OCI-LY3 (cell line): Measurements from ENCODE around the gene SLC30A1.

Experiments used
- H2AFZ ChIP-seq: fragments of 200-600, 300-600 bp; shearing (Covaris generic); 2 replicates; pipeline ENCODE4 v1.6.0; 2014; ENCODE audit warnings: antibody characterized with exemption, low read depth, low read length
- H3K27ac ChIP-seq: fragments of 200-600, 300-600 bp; sonication (generic); 2 replicates; pipeline ENCODE4 v1.5.1; 2014; ENCODE audit warnings: mild to moderate bottlenecking, low read length, moderate library complexity, mixed read lengths
- H3K27me3 ChIP-seq: fragments of 200-600, 300-600 bp; sonication (generic); 2 replicates; pipeline ENCODE4 v1.6.1; 2014; ENCODE audit warnings: low read depth, low read length, mixed read lengths
- H3K36me3 ChIP-seq: fragments of 200-600, 300-600 bp; sonication (generic); replicated peaks from 2 replicates; pipeline ENCODE3; 2014; ENCODE audit warnings: low read depth, low read length, mixed read lengths
- H3K4me1 ChIP-seq: fragments of 300-600, 200-600 bp; sonication (generic); 2 replicates; pipeline ENCODE4 v1.6.1; 2014; ENCODE audit warnings: low read length, mixed read lengths
- H3K4me2 ChIP-seq: fragments of 200-600, 300-600 bp; sonication (generic); 2 replicates; pipeline ENCODE4 v1.6.1; 2014; ENCODE audit warnings: low read length, mixed read lengths
- H3K4me3 ChIP-seq: fragments of 300-600, 200-600 bp; sonication (generic); 2 replicates; pipeline ENCODE4 v1.5.1; 2014; ENCODE audit warnings: antibody characterized with exemption, mild to moderate bottlenecking, low read length, moderate library complexity
- H3K79me2 ChIP-seq: fragments of 300-600, 200-600 bp; shearing (Covaris generic); 2 replicates; pipeline ENCODE4 v1.6.1; 2014; ENCODE audit warnings: mild to moderate bottlenecking, low read length, mixed read lengths
- H3K9ac ChIP-seq: fragments of 300-600, 200-600 bp; shearing (Covaris generic); 2 replicates; pipeline ENCODE4 v1.6.0; 2014; ENCODE audit warnings: mild to moderate bottlenecking, low read length, moderate library complexity
- H3K9me3 ChIP-seq: fragments of 200-600, 300-600 bp; shearing (Covaris generic); 2 replicates; pipeline ENCODE4 v1.6.1; 2014; ENCODE audit warnings: low read length, mixed read lengths; ENCODE audit not compliant: insufficient read depth
- H4K20me1 ChIP-seq: fragments of 200-600, 300-600 bp; sonication (generic); 2 replicates; pipeline ENCODE4 v1.6.1; 2016; ENCODE audit warnings: low read length, mixed read lengths; ENCODE audit not compliant: insufficient read depth
- EZH2phosphoT487 ChIP-seq: fragments of 200-600 bp; shearing (Covaris generic); IDR thresholded peaks from 2 replicates; pipeline ENCODE4 v1.6.1; 2018; ENCODE audit warnings: antibody characterized with exemption, mixed run types, low read depth
- TF ChIP-seq, protein P1 (sequence below): fragments of 200-600, 300-600 bp; sonication (generic); IDR thresholded peaks from 2 replicates; pipeline ENCODE4 v1.5.1; 2014; ENCODE audit warnings: antibody characterized with exemption, low read length, low read depth

SLC30A1 gene

DNA sequence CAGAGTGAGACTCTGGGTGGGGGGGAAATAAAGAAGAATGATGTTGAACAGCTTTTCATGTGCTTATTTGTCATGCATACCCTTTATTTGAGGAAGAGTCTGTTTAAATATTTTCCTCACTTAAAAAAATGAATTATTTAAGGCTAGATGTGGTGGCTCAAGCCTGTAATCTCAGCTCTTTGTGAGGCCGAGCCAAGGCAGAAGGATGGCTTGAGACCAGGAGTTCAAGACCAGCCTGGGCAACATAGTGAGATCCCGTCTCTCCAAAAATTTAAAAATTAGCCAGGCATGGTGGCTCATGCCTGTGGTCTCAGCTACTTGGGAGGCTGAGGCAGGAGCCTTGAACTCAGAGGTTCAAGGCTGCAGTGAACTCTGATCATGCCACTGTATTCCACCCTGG, 25.4 kb downstream of the SLC30A1 start:
- H3K4me2 ChIP-seq = no peak overlapping the region
- no peak overlapping the region for H3K4me3 ChIP-seq
- H4K20me1 ChIP-seq = no peaks in the 10 kb centered on the region
- H3K79me2 ChIP-seq = no peaks in the 10 kb centered on the region
- no peaks in the 10 kb centered on the region for H3K4me1 ChIP-seq
- no peak overlapping the region for H3K9ac ChIP-seq
- no peaks in the 10 kb centered on the region for H3K9me3 ChIP-seq
- no peaks in the 10 kb centered on the region for H3K36me3 ChIP-seq
- H3K27me3 ChIP-seq = peaks cover 32% of the 10 kb centered on the region
- TF ChIP-seq, protein P1, sequence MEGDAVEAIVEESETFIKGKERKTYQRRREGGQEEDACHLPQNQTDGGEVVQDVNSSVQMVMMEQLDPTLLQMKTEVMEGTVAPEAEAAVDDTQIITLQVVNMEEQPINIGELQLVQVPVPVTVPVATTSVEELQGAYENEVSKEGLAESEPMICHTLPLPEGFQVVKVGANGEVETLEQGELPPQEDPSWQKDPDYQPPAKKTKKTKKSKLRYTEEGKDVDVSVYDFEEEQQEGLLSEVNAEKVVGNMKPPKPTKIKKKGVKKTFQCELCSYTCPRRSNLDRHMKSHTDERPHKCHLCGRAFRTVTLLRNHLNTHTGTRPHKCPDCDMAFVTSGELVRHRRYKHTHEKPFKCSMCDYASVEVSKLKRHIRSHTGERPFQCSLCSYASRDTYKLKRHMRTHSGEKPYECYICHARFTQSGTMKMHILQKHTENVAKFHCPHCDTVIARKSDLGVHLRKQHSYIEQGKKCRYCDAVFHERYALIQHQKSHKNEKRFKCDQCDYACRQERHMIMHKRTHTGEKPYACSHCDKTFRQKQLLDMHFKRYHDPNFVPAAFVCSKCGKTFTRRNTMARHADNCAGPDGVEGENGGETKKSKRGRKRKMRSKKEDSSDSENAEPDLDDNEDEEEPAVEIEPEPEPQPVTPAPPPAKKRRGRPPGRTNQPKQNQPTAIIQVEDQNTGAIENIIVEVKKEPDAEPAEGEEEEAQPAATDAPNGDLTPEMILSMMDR = no peak
- no peak for TF ChIP-seq EZH2phosphoT487
- no peak overlapping the region for H3K27ac ChIP-seq
- no peak overlapping the region for H2AFZ ChIP-seq

DNA sequence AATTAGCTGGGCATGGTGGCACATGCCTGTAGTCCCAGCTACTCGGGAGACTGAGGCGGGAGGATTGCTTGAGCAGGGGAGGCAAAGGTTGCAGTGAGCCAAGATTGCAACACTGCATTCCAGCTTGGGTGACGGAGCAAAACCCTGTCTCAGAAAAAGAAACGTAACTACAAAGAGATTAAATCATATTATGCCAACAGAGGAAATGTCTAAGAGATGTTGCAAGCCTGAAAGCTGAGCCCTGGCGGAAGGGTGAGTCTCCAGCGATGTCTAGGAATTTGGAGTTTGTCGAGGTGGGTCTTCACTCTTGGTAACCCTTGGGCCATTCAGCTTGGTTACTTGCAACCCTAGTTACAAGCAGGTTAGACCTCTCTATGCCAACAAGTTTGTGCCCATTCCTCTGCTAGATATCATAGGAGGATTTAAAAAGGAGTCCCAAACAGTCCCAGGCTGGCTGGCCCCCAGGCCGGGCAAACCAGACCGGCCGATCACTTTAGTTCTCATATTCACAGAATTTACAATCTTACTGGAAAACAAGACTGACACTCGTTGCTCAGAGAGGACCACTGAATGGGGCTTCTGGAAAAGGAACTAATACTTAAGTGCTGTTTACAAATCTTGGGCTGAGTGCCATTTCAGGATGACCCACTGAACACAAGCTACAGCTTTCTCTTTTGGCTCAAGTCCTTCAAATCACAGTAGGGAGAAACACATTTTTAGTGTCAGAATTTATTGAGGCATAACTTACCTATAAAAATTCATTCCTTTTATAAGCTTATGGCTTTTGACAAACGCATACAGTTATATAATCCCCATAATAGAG, 27.1 kb downstream of the SLC30A1 start:
- no peaks in the 10 kb centered on the region for H3K4me1 ChIP-seq
- H3K9ac ChIP-seq = no peak overlapping the region
- peaks cover 25% of the 10 kb centered on the region for H3K27me3 ChIP-seq
- no peak overlapping the region for H3K27ac ChIP-seq
- no peak overlapping the region for H3K4me2 ChIP-seq
- H3K4me3 ChIP-seq = no peak overlapping the region
- TF ChIP-seq EZH2phosphoT487 = no peak
- TF ChIP-seq, protein P1 = no peak
- no peaks in the 10 kb centered on the region for H3K79me2 ChIP-seq
- H3K36me3 ChIP-seq = no peaks in the 10 kb centered on the region
- no peaks in the 10 kb centered on the region for H4K20me1 ChIP-seq
- H2AFZ ChIP-seq = no peak overlapping the region
- H3K9me3 ChIP-seq = no peaks in the 10 kb centered on the region

DNA sequence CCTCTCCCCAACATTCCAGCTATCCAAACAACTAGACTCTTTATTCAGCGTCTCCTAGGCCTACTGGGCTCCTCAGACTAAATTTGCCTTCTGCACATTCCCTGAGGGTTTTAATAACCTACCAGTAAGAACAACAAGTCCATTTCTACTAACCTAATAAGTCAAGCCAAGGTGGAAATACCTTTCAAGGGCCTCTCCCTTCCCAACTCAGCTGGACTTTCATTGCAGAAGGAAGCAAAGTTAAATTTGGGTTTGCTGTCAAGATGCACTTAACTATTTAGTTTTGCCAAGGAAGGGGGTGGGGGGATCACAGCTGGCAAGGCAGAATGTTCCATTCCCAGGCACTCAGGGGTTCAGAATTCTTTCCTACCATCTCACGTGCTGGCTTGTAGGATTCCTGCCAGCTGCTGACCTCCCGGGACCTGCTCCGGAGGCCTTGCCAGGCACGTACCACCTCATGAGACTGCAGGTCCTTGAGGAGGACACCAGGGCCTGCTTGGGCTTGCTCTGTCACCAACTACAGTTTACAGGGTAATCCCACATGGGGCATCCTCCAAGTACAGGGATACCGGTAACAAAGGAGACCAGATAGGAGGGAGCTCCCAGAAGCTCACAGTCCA, 29.8 kb downstream of the SLC30A1 start:
- Histone ChIP-seq H3K4me2 (no peak overlapping the region), H3K9ac (no peak overlapping the region), H3K4me3 (no peak overlapping the region), H3K4me1 (no peaks in the 10 kb centered on the region), H3K36me3 (no peaks in the 10 kb centered on the region), H4K20me1 (no peaks in the 10 kb centered on the region), H2AFZ (no peak overlapping the region), H3K79me2 (no peaks in the 10 kb centered on the region), H3K27me3 (peaks cover 27% of the 10 kb centered on the region), H3K27ac (no peak overlapping the region), H3K9me3 (no peaks in the 10 kb centered on the region)
- TF ChIP-seq, protein P1 = no peak
- TF ChIP-seq EZH2phosphoT487 = no peak

DNA sequence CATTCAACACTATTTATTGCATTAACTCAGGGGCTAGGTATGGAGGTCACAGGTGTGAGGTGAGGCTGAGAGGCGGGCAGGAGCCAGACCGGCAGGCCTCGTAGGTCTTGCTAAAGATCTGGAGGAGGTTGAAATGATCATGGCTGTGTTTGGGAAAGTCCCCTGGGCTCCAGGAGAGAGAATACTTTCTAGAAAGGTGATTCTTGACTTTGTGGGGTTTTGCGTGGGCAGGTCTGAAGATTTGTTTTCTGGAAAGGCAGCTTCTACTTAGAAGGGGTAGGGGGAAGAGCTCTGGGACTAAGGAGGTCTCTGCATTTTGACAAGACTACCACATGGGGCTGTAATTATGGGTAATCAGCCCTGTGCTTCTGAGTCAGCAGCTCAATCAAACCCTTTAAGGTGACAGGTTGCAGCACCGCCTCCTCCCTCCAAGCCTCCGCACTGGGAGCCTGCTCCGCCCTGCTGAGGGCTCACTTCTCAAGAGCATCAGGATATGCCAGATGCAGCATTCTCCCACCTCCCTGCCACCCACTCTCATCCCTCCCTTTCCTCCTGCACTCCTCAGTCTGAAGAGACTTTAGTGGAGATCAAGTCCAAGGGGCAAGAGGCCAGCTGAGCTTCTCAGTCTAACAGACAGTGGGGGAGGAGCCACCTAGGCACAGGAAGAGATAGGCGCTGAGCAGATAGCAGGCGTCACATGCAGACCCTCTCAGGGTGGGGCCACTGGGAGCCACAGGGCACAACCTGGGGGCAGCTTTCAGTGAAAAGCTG, 30.5 kb downstream of the SLC30A1 start:
- H3K79me2 ChIP-seq = no peaks in the 10 kb centered on the region
- TF ChIP-seq, protein P1 = no peak
- TF ChIP-seq EZH2phosphoT487 = no peak
- H3K36me3 ChIP-seq = no peaks in the 10 kb centered on the region
- no peak overlapping the region for H3K4me3 ChIP-seq
- H3K9me3 ChIP-seq = no peaks in the 10 kb centered on the region
- no peaks in the 10 kb centered on the region for H3K4me1 ChIP-seq
- H3K9ac ChIP-seq = no peak overlapping the region
- H3K27ac ChIP-seq = no peak overlapping the region
- H2AFZ ChIP-seq = no peak overlapping the region
- no peak overlapping the region for H3K4me2 ChIP-seq
- peaks cover 24% of the 10 kb centered on the region for H3K27me3 ChIP-seq
- H4K20me1 ChIP-seq = no peaks in the 10 kb centered on the region
